Erythroblast (primary cell): ENCODE results near the gene CNBD2.
"Not testable (repeated sequence)": the region's sequence is repeated elsewhere in the genome, so short reads cannot be mapped to it uniquely, and the experiment has no call there.

Experiments
- DNase-seq, 2 experiments: peaks; one replicate each; lab custom pipeline; 2025; lab: John Stamatoyannopoulos, UW
- GATA1 ChIP-seq: IDR thresholded peaks from 2 replicates; pipeline ENCODE4 v1.6.1; 2011; ENCODE audit warnings: low read depth, mild to moderate bottlenecking, control low read depth, low read length, moderate library complexity
- POLR2A ChIP-seq: IDR thresholded peaks from 2 replicates; pipeline ENCODE4 v1.6.1; 2011; ENCODE audit warnings: mild to moderate bottlenecking, low read length

Gene CNBD2

GRCh38 chr20:35967979-35968640 is at the start of gene CNBD2:
Gene CNBD2 (plus strand): TSS chr20:35968590. CDS start chr20:35968763, 173 bp downstream.
- TF ChIP-seq GATA1 (no peak), POLR2A (no peak)
- DNase-seq, result no peak

DNA sequence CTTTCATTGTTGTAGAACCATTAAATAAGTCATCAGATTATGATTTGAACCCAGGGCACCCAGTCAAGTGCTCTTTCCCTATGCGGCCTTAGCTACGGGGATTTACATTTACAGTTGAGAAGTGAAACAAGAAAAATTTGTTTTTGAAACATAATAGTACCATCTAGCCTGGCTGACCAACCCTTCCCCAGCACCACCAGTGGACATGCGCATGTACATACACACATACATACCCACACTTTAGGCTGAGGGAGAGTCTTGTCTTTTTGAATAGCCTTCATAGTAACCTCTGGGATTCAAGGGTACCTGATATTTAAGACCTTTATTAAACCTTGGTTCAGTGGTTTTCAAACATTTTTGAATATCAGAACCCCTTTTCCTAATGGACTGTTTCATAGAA is 47.9 kb upstream of the CNBD2 start:
- TF ChIP-seq POLR2A (no peak), GATA1 (no peak)
- no peak for DNase-seq

- DNase-seq, result no peak
- TF ChIP-seq GATA1 (no peak), POLR2A (no peak)
Observed at GRCh38 chr20:35929301-35929700, 39.1 kb upstream of the CNBD2 start.

GRCh38 chr20:35934050-35934449 is 34.3 kb upstream of the CNBD2 start:
- TF ChIP-seq POLR2A (no peak), GATA1 (no peak)
- no peak for DNase-seq

DNA sequence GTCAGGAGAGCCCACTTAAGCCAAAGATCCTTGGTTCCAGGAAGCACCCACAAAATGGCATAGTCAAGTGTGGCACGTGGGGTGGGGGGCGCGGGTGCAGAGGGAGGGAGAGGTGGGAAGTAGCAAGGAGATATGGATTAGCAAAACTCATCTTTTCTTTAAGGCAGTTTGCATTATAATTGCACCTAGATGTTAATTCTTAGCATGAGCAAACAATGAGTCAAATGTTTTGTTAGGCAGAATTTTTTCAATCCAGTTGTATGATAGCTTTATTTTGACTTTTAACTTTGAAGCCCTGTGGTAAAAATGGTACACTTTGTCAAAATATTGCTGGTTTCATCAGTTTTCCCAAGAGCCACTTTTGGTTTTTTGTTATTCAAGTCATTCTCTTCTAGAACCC is 29.1 kb upstream of the CNBD2 start:
- no peak for DNase-seq
- TF ChIP-seq POLR2A, result no peak
- TF ChIP-seq GATA1, result no peak

DNA sequence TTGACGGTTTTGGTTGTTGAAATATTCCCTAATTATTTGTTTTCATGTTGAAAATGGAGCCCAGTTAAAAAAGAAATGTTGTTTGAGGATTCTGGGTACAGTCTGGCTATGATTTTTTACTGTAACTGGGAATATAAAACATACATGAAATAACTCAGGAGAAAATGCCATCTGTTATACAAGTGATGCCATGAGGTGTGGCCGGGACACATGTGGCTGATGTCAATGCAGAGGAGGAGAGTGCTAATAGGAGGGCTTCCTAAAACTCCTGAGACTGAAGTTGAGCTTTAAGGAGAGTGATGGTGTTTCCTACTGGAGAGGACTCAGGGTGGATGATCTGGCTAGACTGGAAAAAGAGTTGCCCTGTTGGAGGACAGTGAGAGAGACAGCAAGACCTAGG is 26.8 kb upstream of the CNBD2 start:
- no peak for TF ChIP-seq POLR2A
- TF ChIP-seq GATA1, result no peak
- DNase-seq, result no peak

DNA sequence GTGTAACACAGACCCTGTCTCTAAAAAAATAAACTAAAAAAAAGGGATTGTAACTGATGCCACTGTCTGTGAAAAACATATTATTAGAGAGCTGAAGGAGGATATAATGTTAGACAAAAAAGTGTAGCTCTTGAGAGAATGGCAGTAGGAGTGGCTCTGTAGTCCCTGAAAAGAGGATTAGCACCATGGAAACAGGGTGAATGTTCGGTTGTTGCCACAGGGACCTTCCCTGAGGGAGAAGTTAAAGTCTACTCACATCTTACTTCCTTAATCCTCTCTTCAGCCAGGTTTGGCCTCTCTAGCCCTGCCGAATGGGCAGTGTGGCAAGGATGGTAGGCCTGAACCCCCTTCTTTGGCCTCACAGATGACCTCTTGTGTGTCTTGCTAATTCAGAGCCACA is 26.1 kb upstream of the CNBD2 start:
- DNase-seq, result no peak
- TF ChIP-seq GATA1 (no peak), POLR2A (no peak)

GRCh38 chr20:35947489-35947888 is 20.9 kb upstream of the CNBD2 start:
- peak; percentile 63 to 64 for DNase-seq
- TF ChIP-seq POLR2A (no peak), GATA1 (no peak)

DNA sequence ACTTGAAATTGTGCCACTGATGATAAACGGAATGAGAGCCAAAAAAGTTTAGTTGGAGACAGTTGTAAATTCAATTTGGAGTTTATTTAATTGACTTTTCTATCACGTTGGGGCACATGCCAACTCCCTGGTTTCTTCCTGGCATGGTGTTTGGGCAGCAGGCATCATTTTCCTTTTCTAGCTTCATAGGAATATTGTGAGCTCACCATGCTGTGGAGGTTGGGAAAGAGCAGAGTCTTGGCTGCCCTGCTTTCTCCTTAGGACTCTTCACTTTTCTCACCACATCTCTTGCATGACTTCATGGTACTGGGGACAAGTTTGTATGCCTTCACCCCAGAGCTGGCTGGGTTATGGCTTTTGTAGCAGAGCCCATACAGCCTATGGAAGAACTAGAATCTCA is 20.5 kb upstream of the CNBD2 start:
- TF ChIP-seq GATA1 (no peak), POLR2A (no peak)
- DNase-seq, result no peak

DNA sequence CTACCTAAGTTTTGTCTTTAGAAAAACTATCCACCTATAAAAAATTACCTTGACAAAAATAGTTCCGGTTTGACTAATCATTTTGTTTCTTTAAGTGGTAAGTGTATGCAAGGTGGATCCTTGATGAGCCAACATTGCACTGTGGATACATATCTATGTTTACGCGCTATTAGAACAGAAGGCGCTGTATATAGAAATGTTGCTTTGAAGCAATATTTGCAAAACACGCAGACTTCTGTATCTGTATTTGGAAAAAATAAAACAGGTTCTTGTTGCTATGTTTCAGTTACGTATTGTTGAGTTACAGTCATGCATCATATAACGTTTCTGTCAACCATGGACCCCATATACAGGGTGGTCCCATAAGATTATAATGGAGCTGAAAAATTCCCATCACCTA is 18.3 kb upstream of the CNBD2 start:
- TF ChIP-seq POLR2A, result no peak
- no peak for DNase-seq

GRCh38 chr20:35952080-35952479 is 16.3 kb upstream of the CNBD2 start:
- DNase-seq, result not testable (repeated sequence)

GRCh38 chr20:35952480-35953386 is 15.7 kb upstream of the CNBD2 start:
- DNase-seq, result peak; percentile 55 to 60
- TF ChIP-seq GATA1 (no peak), POLR2A (no peak)

DNA sequence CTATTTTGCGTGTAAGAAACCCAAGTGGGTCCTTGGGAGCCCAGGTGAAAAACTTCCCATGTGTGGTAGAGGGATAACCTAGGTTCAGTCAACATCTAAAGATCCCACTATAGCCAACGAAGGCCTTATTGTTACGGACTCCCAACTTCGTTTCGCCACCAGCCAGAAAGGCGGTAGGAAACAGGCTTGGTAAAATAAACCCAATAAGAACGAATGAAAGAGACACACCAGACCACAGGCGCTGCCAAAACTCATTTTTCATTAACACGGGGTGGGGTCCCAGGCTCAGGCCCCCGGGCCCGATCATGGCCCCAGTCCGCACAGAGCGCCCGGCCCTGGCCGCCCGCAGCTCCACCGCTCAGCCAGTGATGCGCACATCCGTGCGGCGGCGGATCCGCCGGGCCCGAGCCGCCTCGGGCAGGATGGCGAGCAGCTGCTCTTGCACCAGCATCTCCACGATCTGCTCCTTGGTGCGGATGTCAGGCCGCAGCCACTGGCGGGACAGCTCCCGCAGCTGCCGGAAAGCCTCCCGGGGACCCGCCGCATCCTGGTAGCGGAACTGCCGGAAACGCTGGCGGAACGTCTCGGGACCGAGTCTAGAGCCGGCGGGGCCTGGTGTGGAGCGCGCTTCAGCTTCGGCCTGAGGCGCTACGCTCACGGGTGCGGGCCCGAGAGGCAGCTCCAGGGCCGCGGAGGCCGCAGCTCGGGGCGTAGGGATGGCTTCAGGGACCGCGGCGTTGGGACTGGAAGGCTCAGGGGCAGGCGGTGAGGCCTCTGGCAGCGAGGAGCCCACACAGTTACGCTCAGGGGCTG is 14.8 kb upstream of the CNBD2 start:
- peak; percentile 81 to 89 for DNase-seq
- no peak for TF ChIP-seq GATA1
- no peak for TF ChIP-seq POLR2A

- TF ChIP-seq GATA1 (no peak), POLR2A (peak; percentile 95)
- DNase-seq, result peak; percentile 99 to 100
Observed at GRCh38 chr20:35954200-35954906, 14.0 kb upstream of the CNBD2 start, which contains the start of gene SCAND1. Gene SCAND1 (minus strand): TSS chr20:35954502. CDS start chr20:35954284, 218 bp downstream.

DNA sequence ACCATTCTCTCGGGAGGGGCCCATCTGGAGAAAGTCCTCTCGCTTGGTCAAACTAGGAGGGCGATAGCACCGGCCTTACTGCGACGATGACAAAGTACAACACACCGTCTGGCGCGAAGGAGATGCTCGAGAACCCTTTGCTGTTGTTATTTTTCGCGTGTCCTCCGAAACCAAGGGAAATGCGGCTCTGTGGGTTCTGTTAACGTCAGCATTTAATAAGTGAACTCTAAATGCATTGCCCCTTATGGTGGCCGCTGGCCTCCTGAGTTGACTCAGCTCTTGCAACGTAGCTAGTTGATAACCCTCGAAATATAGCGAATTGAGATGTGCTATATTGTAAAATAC is 13.5 kb upstream of the CNBD2 start:
- TF ChIP-seq POLR2A (no peak), GATA1 (no peak)
- peak; percentile 84 to 86 for DNase-seq
